GM18907 (cell line): ENCODE measurements around the gene GEMIN7.
"Not testable (repeated sequence)": the region's sequence is repeated elsewhere in the genome, so short reads cannot be mapped to it uniquely, and the experiment has no call there.

Experiments
- ATAC-seq: cut with Tn5 transposase; IDR thresholded peaks from one replicate; pipeline ENCODE4 v1.9.1; 2021; ENCODE audit warnings: mild to moderate bottlenecking, moderate library complexity; ENCODE audit not compliant: unreplicated experiment

GEMIN7 gene

DNA sequence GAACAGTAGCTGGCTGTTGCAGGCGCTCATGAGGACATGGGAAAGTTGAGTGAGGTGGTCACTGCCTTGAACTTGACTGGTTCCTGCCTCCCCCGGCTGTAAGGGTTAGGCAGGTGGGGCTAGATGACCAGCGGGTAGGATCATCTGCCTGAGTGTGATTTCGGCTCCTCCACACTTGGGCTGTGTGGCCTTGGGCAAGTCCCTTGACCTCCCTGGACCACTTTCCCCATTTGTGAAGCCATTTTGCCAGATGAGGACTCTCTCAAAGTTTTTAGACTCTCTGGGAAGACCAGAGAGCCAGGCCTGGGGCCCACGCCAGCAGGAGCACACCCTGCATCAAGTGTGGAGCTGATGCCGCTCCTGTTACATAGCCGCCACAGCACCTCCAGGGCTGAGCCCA, 23.4 kb downstream of the GEMIN7 start:
- ATAC-seq = no peak

DNA sequence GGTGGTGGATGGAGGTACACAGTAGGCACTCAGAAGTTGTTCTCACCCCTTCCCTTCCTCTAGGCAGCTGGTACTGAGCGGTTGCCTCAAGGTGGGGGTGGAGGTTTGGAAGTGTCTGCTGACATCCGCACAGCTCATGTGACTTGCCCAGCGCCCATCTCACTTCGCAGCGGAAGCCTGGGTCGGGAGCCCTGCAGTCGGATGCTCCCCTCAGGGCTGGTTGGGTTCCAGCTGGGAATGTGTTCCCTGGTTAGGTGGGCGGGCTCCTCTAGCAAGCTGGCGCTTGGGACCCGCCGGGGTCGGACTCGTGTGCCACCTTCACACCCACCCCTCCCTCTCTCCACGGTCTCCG, 24.1 kb downstream of the GEMIN7 start:
- no peak for ATAC-seq

DNA sequence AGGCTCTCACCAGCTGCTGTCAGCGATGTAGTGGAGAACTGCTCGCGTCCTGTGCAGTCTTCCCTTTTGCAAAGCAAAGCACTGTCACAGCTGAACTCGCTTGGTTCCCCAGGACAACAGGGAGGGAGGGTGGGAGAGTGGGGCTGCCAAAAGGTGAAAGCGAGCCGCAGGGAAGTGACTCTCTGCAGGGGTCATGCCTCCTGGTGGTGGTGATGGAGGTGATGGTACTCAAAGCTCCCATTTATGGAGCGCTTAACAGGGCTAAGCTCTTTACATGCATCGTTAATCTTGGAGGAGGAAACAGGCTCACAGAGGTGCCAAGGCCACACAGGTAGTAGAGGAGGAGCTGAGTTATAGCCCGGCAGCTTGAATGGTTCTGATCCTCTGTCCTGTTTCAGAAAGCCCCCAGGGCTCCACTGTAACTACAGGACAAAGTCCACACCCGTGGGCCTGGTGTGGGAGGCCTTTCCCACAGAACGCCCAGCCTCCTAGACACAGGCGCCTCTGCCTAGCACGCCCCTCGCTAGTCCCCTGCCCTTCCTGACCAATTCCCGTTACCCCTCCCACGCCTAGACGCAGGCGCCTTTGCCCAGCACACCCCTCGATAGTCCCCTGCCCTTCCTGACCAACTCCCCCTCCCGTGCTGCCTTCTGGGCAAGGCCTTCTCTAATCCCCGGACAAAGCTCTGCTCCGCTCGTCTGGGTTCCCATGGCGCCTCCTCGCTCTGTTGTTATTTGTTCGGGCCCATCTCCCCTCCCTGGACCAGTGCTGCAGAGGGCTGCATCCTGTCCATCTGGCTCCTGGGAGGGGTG, 24.7 kb downstream of the GEMIN7 start:
- no peak for ATAC-seq

DNA sequence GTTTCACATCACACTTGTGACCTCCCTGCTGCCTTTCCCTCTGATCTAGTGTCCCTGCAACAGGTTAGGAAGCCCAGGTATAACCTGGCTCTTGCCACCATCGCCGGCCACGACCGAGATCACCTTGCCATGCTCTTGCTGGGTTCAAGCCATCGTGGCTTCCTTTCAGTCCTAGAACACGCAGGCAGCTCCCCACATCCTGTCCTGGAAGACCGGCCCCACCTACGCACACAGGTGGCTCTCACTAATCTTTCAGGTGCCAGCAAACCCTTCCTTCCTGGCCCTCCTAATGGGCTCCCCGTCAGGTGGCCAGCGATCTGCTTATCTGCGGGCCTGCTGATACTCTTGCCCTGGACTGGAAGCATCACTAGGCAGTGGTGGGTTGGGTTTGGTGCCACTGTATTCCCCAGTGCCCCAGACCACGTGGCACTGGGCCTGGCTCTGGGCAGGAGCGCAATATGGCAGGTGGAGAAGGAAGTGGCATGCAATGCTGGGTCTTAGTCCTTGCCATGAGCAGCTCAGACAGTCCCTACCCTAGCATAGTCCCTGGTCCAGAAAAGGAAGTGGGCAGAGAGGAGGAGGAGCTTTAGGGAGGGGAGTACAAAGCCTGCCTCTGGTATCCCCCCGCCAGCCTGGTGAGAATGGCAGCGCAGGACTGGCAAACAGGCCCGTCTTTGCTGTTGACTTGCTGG, 25.7 kb downstream of the GEMIN7 start:
- ATAC-seq = no peak

DNA sequence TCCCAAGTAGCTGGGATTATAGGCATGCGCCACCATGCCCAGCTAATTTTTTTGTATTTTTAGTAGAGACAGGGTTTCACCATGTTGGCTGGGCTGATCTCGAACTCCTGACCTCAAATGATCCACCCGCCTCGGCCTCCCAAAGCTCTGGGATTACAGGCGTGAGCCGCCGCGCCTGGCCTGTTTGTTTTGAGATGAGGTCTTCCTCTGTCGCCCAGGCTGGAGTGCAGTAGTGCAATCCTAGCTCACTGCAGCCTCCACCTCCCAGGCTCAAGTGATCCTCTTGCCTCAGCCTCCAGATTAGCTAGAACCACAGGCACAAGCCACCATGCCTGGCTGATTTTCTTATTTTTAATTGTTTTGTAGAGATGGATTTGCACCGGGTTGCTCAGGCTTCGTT, 27.3 kb downstream of the GEMIN7 start:
- ATAC-seq = not testable (repeated sequence)

DNA sequence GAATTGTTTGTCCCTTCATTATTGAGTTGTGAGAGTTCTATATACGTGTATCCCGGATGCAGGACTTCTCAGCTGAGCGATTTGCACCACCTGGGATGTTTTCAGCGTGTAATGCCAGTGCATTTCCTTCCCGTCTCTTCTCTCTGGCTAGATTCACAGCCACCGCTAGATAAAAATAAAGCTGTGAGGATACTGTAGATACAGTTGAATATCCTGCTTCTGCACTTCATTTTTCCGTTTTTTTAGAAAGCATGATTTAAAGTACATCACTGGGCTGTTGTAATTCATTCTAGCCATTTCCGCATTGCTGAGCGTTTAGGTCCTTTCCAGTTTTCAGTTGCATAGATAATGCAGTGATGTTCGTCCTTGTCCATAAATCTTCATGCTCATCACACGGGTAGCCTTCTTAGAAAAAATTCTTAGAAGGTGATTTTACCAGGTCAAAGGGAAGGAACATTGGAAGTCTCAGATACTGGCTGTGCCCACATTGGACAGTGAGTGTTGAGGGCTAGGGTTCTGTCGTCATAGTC, 28.6 kb downstream of the GEMIN7 start:
- no peak for ATAC-seq

DNA sequence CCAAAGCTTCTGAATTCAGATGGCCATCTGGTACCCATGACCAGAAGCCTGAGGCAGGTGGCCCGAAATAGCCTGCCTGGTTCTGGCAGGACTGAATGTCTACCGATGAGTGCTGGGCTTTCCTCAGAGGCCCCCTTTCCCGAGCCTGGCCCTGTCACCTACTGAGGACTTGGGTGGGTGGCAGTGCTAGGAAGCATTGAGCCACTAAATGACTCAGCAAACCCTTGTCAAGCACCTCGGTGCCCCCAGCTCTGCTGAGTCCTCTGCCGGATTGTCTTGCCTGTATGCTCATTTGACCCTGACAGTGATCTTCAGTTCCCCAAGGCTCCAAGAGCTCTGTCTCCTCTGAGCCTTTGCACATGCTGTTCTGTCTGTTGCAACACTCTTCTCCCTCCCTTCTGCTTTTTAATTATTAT, 31.8 kb downstream of the GEMIN7 start:
- no peak for ATAC-seq

DNA sequence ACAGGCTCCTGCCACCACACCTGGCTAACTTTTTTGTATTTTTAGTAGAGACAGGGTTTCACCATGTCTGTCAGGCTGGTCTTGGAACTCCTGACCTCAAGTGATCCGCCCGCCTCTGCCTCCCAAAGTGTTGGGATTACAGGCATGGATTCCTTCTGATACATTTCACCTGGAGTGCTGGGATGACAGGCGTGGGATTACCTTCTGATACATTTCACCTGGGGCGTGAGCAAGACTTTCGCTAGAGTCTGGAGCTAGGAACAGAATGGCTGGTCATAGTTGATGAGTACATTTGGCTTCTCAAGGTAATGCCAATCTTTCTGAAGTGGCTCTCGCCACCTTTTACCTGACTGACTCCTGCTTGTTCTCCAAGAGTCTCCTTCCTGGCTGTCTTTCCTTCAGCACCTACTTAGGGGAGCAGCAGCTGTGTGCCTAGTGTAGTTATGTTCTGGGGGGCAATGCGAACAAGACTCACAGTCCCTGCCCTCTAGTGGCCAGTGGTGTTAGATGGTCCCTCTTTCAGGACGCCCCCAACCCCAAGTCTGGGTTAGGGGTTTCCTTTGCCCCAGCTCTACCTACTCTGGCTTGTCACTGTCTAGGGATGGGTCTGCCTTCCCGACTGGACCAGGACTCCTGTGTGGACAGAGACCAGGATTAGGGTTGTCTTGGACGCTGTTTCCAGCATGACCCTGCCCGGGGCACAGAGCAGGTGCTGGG, 33.2 kb downstream of the GEMIN7 start:
- ATAC-seq = no peak

DNA sequence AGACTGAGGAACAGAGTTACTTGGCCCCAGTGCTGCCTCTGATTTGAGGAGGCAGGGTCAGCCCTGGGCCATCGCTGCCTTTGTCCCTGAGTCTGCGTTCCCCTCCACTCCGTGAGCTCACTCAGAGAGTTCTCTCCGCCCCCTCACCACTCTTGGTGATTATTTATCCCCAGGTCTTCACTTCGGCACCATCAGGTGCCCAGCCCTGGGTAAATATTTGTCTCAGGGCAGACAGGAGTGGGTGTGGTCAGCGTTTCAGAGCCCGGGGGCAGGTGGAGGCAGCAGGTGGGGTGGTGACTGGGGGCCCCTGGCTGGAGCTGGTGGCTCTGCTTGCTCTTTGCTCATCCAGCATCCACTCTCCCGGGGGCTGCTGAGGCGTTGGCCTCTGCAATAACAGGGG, 34.6 kb downstream of the GEMIN7 start:
- ATAC-seq = no peak

DNA sequence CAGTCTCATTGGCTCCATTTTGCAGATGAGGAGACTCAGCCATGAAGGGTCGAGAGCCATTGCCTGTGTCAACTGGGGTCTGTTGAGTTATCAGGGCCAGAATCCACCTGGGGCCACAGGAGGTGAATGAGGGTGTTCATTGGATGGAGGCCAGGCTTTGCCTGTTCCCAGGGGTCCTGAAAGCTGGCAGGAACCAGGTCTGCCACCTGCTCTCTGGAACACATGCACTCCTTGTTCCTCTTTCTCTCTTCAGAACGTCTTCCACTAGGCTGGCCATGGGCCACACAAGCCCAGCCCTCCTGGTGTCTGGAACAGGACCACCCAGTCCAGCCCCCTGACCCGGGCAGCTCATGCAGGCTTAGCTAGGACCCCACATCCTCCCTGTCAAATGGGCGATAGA, 35.1 kb downstream of the GEMIN7 start:
- ATAC-seq = no peak

DNA sequence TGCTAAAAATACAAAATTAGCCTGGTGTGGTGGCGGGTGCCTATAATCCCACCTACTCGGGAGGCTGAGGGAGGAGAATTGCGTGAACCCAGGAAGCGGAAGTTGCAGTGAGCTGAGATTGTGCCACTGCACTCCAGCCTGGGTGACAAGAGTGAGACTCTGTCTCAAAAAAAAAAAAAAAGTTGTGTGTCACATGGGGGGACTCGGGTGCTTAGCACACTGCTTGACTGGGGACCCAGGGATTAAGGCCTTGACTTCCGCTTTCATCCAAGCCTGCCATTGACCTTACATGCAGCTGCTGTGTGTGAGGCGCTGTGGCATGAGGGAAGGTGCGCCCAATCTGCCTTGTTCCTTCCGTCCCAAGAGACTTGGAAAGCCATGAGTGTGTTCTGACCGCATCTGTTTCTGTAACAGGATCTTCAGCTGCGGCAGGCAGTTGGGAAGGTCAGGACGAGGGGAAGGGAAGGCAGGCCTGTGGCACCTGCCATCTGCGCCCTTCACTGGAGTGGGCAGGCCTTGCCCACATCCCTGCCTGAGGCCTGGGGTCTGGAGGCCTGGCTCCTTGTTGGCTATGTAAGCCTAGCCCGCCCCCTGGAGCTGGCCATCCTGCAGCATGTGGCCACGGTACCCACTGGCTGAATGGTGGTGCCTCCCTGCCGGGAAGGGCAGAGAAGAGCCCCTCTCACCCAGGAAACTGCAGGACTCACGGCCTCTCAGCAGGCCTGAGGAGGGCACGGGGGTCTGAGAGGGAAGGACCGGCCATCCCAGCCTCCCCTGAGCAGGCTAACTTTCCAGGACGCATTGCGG, 37.0 kb downstream of the GEMIN7 start:
- ATAC-seq = no peak

DNA sequence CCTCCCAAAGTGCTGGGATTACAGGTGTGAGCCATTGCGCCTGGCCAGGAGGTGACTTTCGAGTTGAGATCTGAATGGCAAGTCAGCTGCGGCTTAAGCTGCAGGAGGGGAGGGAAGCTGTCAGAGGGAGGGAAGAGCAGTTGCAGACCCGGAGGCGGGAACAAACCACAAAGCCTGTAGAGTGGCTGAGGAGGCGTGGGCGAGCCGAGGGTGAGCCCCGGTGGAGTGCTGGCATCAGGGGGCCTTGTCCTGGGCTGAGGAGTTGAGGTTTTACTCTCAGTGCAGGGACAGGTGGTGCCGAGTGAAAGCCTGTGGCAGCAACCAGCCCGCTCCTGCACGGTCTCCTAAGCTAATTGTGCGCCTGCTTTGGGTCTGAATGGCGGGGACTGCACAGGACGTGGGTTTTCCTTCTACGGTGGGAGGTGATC, 38.1 kb downstream of the GEMIN7 start:
- ATAC-seq = no peak

DNA sequence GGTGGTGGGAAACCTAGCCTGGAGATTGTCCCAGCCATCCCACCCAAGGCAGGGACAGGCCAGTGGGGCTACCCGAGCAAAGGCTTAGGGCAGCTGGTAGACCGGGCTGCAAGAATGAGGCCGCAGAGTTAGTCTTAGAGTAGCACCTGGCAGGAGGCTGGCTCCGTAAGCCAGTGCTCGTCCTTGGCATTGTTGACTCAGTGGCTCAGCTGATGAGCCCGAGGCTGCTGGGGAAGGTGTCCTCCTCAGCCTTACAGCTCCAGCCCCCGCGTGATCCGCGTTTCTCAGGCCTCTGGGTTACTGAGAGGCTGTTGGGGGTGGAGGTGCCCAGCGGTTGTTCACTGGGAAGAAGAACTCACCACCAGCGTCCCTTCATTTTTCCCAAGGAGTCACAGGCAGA, 38.6 kb downstream of the GEMIN7 start:
- no peak for ATAC-seq

DNA sequence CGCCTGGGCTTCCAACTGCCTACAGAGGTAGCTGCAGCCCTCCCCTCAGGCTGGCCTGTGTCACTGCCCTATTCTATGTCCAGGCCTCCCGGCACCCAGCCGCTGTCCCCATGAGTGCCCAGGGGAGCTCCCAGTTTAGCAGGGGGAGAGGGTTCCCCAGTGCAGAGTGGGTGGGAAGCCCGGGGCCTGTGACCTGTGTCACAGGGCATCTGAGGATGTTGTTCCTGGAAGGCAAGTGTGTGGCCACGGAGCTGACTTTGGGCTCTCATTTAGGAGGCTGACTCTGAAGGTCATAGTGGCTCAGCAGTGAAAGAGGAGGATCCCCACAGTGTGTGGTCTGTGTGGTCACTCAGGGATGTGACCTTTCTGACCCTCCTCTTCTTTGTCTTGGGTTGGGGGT, 39.0 kb downstream of the GEMIN7 start:
- no peak for ATAC-seq

DNA sequence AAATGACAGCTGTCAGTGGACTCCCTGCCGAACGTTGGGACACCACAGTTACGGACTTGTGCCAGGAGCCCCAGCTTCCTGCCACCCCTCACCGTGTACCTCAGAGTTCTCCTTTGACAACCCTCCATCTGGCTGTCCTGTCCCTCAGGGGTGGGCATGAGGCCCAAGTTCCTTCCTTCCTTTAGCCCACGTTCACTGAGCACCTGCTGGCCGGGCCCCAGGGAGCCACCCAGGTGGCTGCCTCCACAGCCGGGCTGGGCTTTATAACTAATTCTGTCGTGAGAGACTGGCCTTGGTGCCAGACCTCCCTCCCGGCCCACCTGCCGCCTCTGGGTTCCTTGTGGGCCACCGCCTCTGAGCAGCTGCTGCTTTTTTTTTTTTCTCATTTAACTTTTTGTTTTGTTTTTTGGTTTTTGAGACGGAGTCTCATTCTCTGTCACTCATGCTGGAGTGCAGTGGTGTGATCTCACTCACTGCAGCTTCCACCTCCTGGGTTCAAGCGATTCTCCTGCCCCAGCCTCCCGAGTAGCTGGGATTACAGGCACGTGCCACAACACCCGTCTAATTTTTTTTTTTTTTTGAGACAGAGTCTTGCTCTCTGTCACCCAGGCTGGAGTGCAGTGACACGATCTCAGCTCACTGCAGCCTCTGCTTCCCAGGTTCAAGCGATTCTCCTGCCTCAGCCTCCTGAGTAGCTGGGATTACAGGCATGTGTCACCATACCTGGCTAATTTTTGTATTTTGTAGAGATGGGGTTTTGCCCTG, 39.7 kb downstream of the GEMIN7 start:
- peak; percentile 42 for ATAC-seq

DNA sequence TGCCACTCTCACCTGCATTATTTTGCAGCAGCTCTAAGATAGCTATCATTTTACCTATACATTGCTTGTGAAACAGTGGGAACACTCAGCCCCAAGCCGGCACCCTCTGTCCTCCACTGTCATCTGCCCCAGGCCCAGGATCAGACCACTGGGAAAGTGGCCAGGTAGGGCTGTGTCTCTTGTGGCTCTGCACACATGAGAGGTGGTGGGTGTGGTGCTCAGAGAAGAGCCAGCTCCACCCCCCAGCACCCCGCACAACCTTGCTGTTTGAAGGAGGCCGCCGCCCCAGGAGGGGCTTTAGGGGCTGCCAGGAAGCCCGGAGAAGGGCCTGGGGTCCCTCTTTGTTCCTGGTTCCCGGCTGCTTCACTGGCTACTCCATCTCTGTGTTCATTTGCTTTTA, 40.5 kb downstream of the GEMIN7 start:
- no peak for ATAC-seq

DNA sequence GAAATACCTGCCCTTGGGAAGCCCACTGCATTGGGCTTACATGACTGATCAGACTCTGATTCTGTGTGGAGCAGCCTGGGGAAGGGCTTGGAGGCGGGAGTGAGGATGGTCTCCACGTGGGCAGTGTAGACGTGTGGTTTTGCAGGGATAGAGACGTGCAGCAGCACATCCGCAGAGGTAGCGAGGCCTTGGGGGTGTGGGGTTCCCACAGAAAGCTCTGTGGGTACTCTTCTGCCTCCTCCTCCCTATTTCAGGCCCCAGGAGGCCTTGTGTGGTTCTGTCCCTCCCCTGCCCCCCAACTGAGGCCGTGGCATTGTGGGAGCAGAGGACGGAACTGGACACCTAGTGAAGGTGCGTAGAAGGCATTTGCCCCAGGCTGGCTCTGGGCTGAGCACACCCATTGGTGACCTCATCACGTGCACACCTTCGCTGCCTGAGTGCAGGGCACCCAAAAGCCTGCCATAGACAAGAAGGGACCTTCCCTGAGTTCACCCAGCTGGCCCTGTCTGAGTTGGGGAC, 42.8 kb downstream of the GEMIN7 start:
- ATAC-seq = no peak

DNA sequence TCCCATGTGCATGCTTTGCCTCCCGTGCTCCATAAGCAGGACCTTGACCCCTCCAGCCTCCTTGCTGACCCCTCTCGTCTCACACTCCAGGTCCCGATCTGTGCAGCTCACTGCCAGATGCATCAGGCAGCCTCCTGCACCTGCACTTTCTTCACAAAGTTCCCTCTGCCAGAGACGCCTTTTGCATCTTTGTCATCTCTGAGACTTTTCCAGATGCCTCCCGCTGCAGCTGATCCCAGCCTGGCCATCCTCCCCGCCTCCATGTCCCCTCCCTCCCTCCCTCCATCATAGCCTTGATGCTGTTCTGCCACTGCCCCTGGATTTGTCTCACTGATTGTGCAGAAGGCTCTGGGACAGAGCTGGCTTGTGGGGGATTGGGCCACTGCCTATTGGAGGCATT, 43.8 kb downstream of the GEMIN7 start:
- ATAC-seq = no peak

DNA sequence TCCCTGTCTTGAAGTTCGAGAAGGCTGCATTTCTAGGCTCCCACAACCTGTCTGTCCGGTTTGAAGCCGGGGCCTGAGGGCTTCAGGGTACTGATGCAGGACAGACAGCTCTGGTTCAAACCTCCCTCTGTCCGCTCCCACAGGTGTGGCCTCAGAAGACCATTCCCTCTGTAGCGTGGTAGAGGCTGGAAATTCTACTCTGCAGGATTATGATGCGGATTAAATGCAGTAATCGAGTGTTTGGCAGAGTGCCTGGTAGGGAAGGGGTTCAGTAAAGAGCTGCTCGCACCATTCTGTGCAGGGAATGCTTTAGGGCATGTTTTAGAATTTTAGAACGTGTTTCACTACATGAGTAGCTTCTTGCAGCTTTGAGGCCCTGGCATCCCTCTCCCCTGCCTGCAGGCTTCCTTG, 44.4 kb downstream of the GEMIN7 start:
- ATAC-seq = no peak

DNA sequence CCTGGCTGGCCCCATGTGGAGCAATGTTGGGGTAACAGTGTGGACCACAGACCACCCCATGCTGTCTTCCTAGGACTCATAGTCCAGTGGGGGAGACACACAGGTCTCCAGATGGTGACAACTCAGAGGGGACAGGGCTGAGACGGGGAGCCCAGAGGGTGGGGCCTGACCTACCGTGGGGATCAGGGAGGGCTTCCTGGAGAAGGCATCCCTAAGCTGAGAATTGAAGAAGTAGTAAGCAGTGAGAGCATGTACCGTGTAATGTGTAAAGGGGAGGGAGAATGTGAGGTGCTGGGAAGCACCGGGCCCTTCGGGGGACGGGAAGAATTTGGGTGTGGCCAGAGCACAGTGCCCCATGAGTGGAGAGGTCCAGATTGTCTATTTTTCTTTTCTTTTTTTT, 45.0 kb downstream of the GEMIN7 start:
- ATAC-seq = no peak
